CD14-positive monocyte (primary cell): ENCODE data around the gene P4HA2. TPM values are rescaled to one million over a fixed set of nuclear protein-coding genes. Genes with fewer than 3 reads are reported as not detected.

Experiments used
- DNase-seq, 3 donors: peaks; one replicate each; pipeline ENCODE4 v3.0.0-alpha.2; 2011 to 2022
- H2AFZ ChIP-seq: 2 replicates; pipeline ENCODE4 v1.6.0; 2012; ENCODE audit warnings: mild to moderate bottlenecking, low read depth, low read length, inconsistent platforms; ENCODE audit not compliant: insufficient read depth, poor library complexity, severe bottlenecking
- H3K27ac ChIP-seq, 2 donors: 1 replicate in 1 of 2; 2 replicates in 1 of 2; pipeline ENCODE4 v1.5.1; 2012 to 2013; ENCODE audit warnings: low read length in 2 of 2, control low read depth in 1 of 2, inconsistent platforms in 1 of 2, low read depth in 1 of 2, mild to moderate bottlenecking in 1 of 2
- H3K27me3 ChIP-seq, 2 donors: one replicate each; pipeline versions ENCODE4 v1.6.0 to v1.6.1; 2011 to 2013; ENCODE audit warnings: low read length in 2 of 2; ENCODE audit not compliant: control insufficient read depth in 2 of 2, insufficient read depth in 2 of 2
- H3K36me3 ChIP-seq, 2 donors: replicated peaks in 1 of 2; 1 replicate in 1 of 2; 2 replicates in 1 of 2; pipeline versions ENCODE4 v1.5.1 to v1.6.1; 2012 to 2013; ENCODE audit warnings: low read length in 2 of 2, control low read depth in 1 of 2, inconsistent platforms in 1 of 2, mild to moderate bottlenecking in 1 of 2; ENCODE audit not compliant: insufficient read depth in 2 of 2, control insufficient read depth in 1 of 2
- H3K4me1 ChIP-seq, 2 donors: 1 replicate in 1 of 2; 2 replicates in 1 of 2; pipeline versions ENCODE4 v1.5.1 to v1.6.1; 2012 to 2013; ENCODE audit warnings: low read length in 2 of 2, control low read depth in 1 of 2, inconsistent platforms in 1 of 2, mild to moderate bottlenecking in 1 of 2, moderate library complexity in 1 of 2; ENCODE audit not compliant: insufficient read depth in 2 of 2, control insufficient read depth in 1 of 2
- H3K4me2 ChIP-seq: replicated peaks from 2 replicates; pipeline ENCODE3; 2012; ENCODE audit warnings: low read length, moderate library complexity, mild to moderate bottlenecking; ENCODE audit not compliant: poor library complexity, severe bottlenecking; ENCODE audit errors: extremely low read depth
- H3K4me3 ChIP-seq, 3 experiments: fragments of 200-600 bp in 1 of 3; sonication (generic) in 1 of 3; replicated peaks in 1 of 3; 1 replicate in 2 of 3; 2 replicates in 1 of 3; pipeline ENCODE4 v1.5.1; 2011 to 2013; ENCODE audit warnings: low read length in 3 of 3, mild to moderate bottlenecking in 3 of 3, control low read depth in 2 of 3, low read depth in 2 of 3, inconsistent platforms in 1 of 3, moderate library complexity in 1 of 3
- H3K79me2 ChIP-seq: 2 replicates; pipeline ENCODE4 v1.6.0; 2012; ENCODE audit warnings: mild to moderate bottlenecking, control low read depth, inconsistent platforms, low read length, moderate library complexity; ENCODE audit not compliant: insufficient read depth
- H3K9ac ChIP-seq: 2 replicates; pipeline ENCODE4 v1.6.0; 2017; ENCODE audit warnings: low read length, mild to moderate bottlenecking; ENCODE audit not compliant: insufficient read depth, poor library complexity, severe bottlenecking
- H3K9me3 ChIP-seq, 2 donors: replicated peaks in 1 of 2; 1 replicate in 1 of 2; 2 replicates in 1 of 2; pipeline versions ENCODE4 v1.5.1 to v1.6.1; 2012 to 2013; ENCODE audit warnings: low read length in 2 of 2, control low read depth in 1 of 2; ENCODE audit not compliant: control insufficient read depth in 1 of 2, insufficient read depth in 1 of 2
- H4K20me1 ChIP-seq: 2 replicates; pipeline ENCODE4 v1.6.0; 2012; ENCODE audit warnings: mild to moderate bottlenecking, low read length, control low read depth, moderate library complexity; ENCODE audit not compliant: insufficient read depth
- H3K27ac Mint-ChIP-seq, 7 donors: one replicate each; pipeline ENCODE4 v1.8.0; 2020; ENCODE audit warnings: mild to moderate bottlenecking in 7 of 7, mixed read lengths in 7 of 7, moderate library complexity in 6 of 7, inconsistent platforms in 2 of 7
- H3K27me3 Mint-ChIP-seq, 3 donors: one replicate each; pipeline ENCODE4 v1.8.0; 2021 to 2022; ENCODE audit warnings: low read depth in 3 of 3, mild to moderate bottlenecking in 3 of 3, mixed read lengths in 3 of 3, moderate library complexity in 3 of 3, inconsistent platforms in 1 of 3
- H3K36me3 Mint-ChIP-seq, 2 donors: one replicate each; pipeline ENCODE4 v1.8.0; 2020; ENCODE audit warnings: mixed read lengths in 2 of 2, inconsistent platforms in 1 of 2, mild to moderate bottlenecking in 1 of 2
- H3K4me1 Mint-ChIP-seq: one replicate; pipeline ENCODE4 v1.8.0; 2020; ENCODE audit warnings: mild to moderate bottlenecking, mixed read lengths
- H3K4me3 Mint-ChIP-seq, 2 donors: one replicate each; pipeline ENCODE4 v1.8.0; 2020; ENCODE audit warnings: mild to moderate bottlenecking in 2 of 2, mixed read lengths in 2 of 2, moderate library complexity in 1 of 2
- H3K9me3 Mint-ChIP-seq, 7 donors: one replicate each; pipeline ENCODE4 v1.8.0; 2020 to 2022; ENCODE audit warnings: mixed read lengths in 7 of 7, mild to moderate bottlenecking in 6 of 7, moderate library complexity in 6 of 7, inconsistent platforms in 2 of 7
- WGBS: methylation state at CpG from one replicate; pipeline ENCODE4 v1.1.5; 2013; ENCODE audit warnings: missing lambda C conversion rate; ENCODE audit not compliant: insufficient coverage; 5-methylcytosine and 5-hydroxymethylcytosine counted together
- intact Hi-C, 2 donors: fragments of 100-400 bp; cut with micrococcal nuclease; formaldehyde crosslinking; loops; one replicate each; pipeline versions ENCODE4 v1.15.0 to v1.15.1; 2023
- polyA plus RNA-seq, 3 donors: library from polyadenylated mRNA; depleted of rRNA in 1 of 3; unstranded in 2 of 3; stranded (reverse) in 1 of 3; fragments of 300-500 nt in 2 of 3; fragments of >200 nt in 1 of 3; fragmentation: Illumina TruSeq in 2 of 3; gene quantifications; 1 replicate in 2 of 3; 2 replicates in 1 of 3; pipeline ENCODE4 v1.2.3, GENCODE V29; 2012 to 2021
- TF ChIP-seq, protein P1 (sequence below): fragments of 200-600 bp; IDR thresholded peaks from one replicate; pipeline ENCODE4 v1.8.0; 2022; ENCODE audit warnings: antibody characterized with exemption, mild to moderate bottlenecking

P4HA2 gene
- polyA plus RNA-seq, 3 donors: 0.12 to 0.99 (median 0.45) TPM

DNA sequence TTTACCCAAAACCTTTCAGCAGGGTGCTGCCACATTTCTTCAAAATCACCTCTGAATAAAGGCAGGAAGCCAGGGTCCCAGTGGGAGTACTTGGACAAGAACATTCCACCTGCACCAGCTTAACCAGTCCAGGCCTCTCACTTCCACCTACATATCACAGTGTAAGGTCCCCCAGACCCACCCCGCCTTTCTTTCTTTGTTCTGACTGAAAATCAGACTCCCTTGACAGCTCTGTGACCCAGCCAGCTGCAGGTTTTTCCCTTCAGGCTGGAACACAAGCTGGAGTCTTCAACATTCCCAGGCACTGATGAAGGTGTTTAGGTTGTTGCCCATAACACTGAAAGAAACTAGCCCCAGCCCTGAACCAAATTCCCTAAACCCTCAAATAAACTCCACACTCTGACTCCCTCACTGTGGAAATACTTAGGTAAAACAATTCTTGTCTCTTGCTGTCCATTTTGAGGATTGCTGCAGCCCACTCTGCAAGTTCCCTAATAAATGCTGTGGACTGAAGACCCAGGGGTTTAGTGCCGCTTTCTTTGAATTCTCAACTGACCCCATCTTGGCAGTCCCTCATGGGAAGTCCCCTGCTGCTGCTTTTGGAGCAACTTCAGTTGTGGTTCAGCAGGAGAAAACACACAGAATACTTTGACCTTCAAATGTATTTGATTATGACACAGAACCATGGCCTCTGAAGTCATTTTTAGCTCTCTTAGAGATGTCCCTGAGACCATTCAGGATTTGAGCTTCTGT, 24.8 kb downstream of the P4HA2 start:
- Histone ChIP-seq H3K79me2 (no peaks in the 10 kb centered on the region), H4K20me1 (no peaks in the 10 kb centered on the region), H3K4me2 (no peak overlapping the region), H3K27me3 (no peaks in the 10 kb centered on the region), H3K36me3 (no peaks in the 10 kb centered on the region), H2AFZ (no peak overlapping the region), H3K4me3 (no peak overlapping the region), H3K27ac (no peak overlapping the region), H3K4me1 (no peaks in the 10 kb centered on the region), H3K9me3 (no peaks in the 10 kb centered on the region), H3K9ac (no peak overlapping the region)
- TF ChIP-seq, protein P1, sequence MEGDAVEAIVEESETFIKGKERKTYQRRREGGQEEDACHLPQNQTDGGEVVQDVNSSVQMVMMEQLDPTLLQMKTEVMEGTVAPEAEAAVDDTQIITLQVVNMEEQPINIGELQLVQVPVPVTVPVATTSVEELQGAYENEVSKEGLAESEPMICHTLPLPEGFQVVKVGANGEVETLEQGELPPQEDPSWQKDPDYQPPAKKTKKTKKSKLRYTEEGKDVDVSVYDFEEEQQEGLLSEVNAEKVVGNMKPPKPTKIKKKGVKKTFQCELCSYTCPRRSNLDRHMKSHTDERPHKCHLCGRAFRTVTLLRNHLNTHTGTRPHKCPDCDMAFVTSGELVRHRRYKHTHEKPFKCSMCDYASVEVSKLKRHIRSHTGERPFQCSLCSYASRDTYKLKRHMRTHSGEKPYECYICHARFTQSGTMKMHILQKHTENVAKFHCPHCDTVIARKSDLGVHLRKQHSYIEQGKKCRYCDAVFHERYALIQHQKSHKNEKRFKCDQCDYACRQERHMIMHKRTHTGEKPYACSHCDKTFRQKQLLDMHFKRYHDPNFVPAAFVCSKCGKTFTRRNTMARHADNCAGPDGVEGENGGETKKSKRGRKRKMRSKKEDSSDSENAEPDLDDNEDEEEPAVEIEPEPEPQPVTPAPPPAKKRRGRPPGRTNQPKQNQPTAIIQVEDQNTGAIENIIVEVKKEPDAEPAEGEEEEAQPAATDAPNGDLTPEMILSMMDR: no peak
- peaks cover 2 to 6% (median 4%) of the 10 kb centered on the region in 3 donors for H3K27me3 Mint-ChIP-seq
- no peak overlapping the region for H3K4me3 Mint-ChIP-seq
- H3K36me3 Mint-ChIP-seq: no peaks in the 10 kb centered on the region
- no peaks in the 10 kb centered on the region for H3K9me3 Mint-ChIP-seq
- intact Hi-C loops: no loop called here
- 100% methylated on average over 2 of the region's 2 CpGs for WGBS
- peaks cover under 1% of the 10 kb centered on the region for H3K4me1 Mint-ChIP-seq
- no peak for DNase-seq
- no peak overlapping the region for H3K27ac Mint-ChIP-seq

DNA sequence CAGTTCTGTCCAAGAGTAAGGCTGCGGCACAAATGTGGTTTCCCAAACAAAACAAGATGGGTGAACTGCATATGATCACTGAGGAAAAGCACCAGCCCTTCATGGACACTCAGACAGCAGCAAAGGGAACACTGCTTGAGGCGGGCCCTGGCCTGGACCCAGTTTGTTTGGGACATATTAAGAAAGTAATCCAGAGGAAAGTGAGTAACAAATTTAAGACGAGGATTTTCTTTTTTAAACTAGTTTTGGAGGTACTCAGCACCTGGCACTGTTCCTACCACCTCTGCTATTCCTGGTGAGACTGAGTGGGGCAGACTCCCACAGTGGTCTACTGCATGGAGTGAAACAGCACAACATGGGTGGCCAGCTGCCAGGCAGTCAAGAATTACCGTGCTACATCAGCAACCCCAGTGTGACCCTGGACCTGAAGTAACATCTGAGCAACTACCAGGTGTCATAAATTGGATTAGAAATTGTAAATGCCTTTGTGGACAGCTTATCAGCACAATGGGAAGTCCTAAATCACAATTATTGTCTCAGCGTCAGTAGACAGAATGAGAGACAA, 28.5 kb downstream of the P4HA2 start:
- H3K27me3 ChIP-seq: no peaks in the 10 kb centered on the region
- Mint-ChIP-seq H3K36me3 (no peaks in the 10 kb centered on the region), H3K4me1 (no peaks in the 10 kb centered on the region), H3K4me3 (no peak overlapping the region), H3K27me3 (peaks cover 3 to 4% (median 4%) of the 10 kb centered on the region in 3 donors), H3K9me3 (no peaks in the 10 kb centered on the region), H3K27ac (no peak overlapping the region)
- TF ChIP-seq, protein P1: no peak
- 87% methylated on average over 3 of the region's 5 CpGs for WGBS
- DNase-seq: no peak
- no peaks in the 10 kb centered on the region for H3K4me1 ChIP-seq
- no peaks in the 10 kb centered on the region for H3K79me2 ChIP-seq
- H4K20me1 ChIP-seq: no peaks in the 10 kb centered on the region
- no peaks in the 10 kb centered on the region for H3K9me3 ChIP-seq
- no peak overlapping the region for H3K4me2 ChIP-seq
- no peak overlapping the region for H2AFZ ChIP-seq
- no peak overlapping the region for H3K4me3 ChIP-seq
- H3K9ac ChIP-seq: no peak overlapping the region
- no peak overlapping the region for H3K27ac ChIP-seq
- no peaks in the 10 kb centered on the region for H3K36me3 ChIP-seq
- intact Hi-C loops: no loop called here
